AG04450 (cell line): ENCODE results near the gene MYO7B. TPM values are rescaled to one million over a fixed set of nuclear protein-coding genes. Genes with fewer than 3 reads are reported as not detected.

Experiments
- CTCF ChIA-PET: fragments of 300-600, 350-600 bp; formaldehyde crosslinking; extraction: SDS; loops from one replicate; lab custom pipeline; 2022; ENCODE audit warnings: antibody characterized with exemption, inconsistent platforms; lab: Charles Lee
- POLR2A ChIA-PET: fragments of 350-600 bp; formaldehyde crosslinking; extraction: SDS; loops from one replicate; lab custom pipeline; 2021; ENCODE audit warnings: antibody characterized with exemption, inconsistent platforms; lab: Yijun Ruan, JAX
- DNase-seq: peaks from one replicate; pipeline ENCODE4 v3.0.0-alpha.2; 2011; ENCODE audit warnings: low read depth, low spot score
- H3K27ac ChIP-seq: one replicate; pipeline ENCODE4 v1.5.1; 2012; ENCODE audit warnings: low read depth, low read length, control low read depth
- H3K27me3 ChIP-seq: one replicate; pipeline ENCODE4 v1.6.0; 2012; ENCODE audit warnings: low read length; ENCODE audit not compliant: control insufficient read depth, insufficient read depth
- H3K4me3 ChIP-seq: 2 replicates; pipeline ENCODE4 v1.5.1; 2011; ENCODE audit warnings: mild to moderate bottlenecking, low read depth, low read length, control low read depth
- H3K9me3 ChIP-seq: 2 replicates; pipeline ENCODE4 v1.5.1; 2012; ENCODE audit warnings: low read length; ENCODE audit not compliant: control insufficient read depth, insufficient read depth
- CTCF ChIP-seq: IDR thresholded peaks from 2 replicates; pipeline ENCODE4 v1.5.1; 2011; ENCODE audit warnings: low read depth, low read length, control low read depth, inconsistent platforms
- polyA plus RNA-seq: library from polyadenylated mRNA; depleted of rRNA; stranded (reverse); fragments of >200 nt; gene quantifications from 2 replicates; pipeline ENCODE4 v1.2.3, GENCODE V29; 2011

The MYO7B gene
- polyA plus RNA-seq, 1 experiment: 0.02 TPM

DNA sequence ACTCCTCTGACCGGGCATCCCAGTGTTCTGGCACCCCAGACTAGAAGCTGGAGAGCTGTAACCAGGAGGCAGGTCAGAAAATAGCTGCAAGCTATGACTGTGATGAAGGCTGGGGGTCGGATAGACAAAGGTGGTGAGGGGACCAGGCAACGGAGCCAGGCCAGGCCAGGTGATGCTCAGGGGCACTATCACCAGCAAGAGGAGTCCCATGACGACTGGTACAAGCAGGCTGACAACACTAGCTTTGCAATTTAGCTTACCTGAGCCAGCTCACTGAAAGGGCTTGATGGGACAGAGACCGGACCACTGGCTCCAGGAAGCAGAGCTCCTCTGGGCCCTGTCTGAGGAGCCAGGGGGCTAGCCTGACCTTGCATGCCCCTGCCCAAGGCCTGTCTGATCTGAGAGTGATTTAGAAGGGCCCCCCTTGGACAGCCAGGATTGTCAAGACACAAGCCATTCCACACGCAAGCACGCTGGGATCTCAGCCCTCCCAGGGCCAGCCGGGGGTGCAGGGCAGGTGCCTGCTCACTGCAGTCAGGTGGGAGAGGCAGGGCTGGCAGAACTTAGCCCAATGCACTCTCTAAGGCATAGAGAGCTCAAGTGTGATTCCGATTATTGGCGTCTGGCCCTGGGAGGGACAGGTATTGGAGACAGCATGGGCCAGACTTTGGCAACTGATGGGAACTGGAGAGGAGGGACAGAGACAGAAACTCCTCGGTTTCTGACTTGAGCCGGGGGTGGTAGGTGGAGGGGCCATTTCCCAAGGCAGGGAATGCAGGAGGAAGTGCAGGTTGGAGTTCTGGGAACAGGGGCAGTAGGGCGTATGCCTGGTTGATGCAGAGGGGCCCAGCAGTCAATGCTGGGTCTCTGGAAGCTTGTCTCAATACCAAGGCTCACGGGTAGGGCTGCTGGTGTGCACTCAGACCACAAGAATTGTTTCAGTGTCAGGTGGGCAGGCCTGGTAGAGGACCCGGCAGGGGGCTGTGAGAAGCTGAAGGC lies 47.7 kb downstream of the MYO7B start:
- POLR2A ChIA-PET: no interaction called here
- CTCF ChIA-PET: interaction anchor here (0.6 kb wide), 1 partner anchor 19 kb away, joined by 3 read pairs; no protein-coding TSS in a partner anchor
- Histone ChIP-seq H3K4me3 (no peak overlapping the region), H3K9me3 (no peaks in the 10 kb centered on the region), H3K27ac (no peak overlapping the region), H3K27me3 (peaks cover 24% of the 10 kb centered on the region)
- TF ChIP-seq CTCF: no peak
- no peak for DNase-seq

DNA sequence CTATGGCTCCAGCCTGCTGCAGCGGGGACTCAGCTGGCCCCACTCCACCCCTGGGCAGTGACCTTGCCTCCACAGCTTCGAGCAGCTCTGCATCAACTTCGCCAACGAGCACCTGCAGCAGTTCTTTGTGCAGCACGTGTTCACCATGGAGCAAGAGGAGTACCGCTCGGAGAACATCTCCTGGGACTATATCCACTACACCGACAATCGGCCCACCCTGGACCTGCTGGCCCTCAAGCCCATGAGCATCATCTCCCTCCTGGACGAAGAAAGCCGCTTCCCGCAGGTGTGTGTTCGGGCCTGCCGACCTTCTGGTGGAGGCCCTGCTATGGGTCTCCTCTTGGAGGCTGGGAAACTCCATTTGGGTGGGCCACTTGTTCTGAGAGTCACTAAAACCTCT lies 48.6 kb downstream of the MYO7B start:
- H3K4me3 ChIP-seq: no peak overlapping the region
- no peak overlapping the region for H3K27ac ChIP-seq
- ChIA-PET POLR2A (no interaction called here), CTCF (no interaction called here)
- no peaks in the 10 kb centered on the region for H3K9me3 ChIP-seq
- TF ChIP-seq CTCF: no peak
- H3K27me3 ChIP-seq: peaks cover 20% of the 10 kb centered on the region
- no peak for DNase-seq

DNA sequence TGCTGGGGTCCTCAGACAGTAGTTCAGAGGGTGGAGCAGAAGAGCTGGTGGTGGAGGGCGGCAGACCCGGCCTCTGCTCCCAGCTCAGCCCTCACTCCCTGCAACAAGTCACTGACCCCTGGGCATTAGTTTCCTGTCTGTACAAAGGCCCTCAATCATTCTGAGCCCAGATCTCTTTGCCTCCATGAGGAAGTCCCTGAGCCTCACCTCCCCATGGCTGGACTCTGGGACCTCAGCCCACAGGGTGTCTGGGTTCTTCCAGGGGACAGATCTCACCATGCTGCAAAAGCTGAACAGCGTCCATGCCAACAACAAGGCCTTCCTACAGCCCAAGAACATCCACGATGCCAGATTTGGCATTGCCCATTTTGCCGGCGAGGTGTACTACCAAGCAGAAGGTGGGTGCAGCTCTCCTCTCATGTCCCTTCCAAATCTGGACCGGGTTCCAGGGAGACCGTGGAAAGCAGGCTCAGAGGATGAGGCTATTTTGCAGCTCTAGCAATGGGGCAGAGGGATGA lies 49.1 kb downstream of the MYO7B start:
- H3K27ac ChIP-seq: no peak overlapping the region
- ChIA-PET POLR2A (no interaction called here), CTCF (no interaction called here)
- TF ChIP-seq CTCF: no peak
- H3K27me3 ChIP-seq: peaks cover 15% of the 10 kb centered on the region
- DNase-seq: no peak
- H3K4me3 ChIP-seq: no peak overlapping the region
- H3K9me3 ChIP-seq: no peaks in the 10 kb centered on the region

GRCh38 chr2:127585270-127585807 lies 49.9 kb downstream of the MYO7B start:
- Histone ChIP-seq H3K27ac (no peak overlapping the region), H3K4me3 (no peak overlapping the region), H3K27me3 (peaks cover 14% of the 10 kb centered on the region), H3K9me3 (no peaks in the 10 kb centered on the region)
- no peak for DNase-seq
- ChIA-PET CTCF (no interaction called here), POLR2A (no interaction called here)
- no peak for TF ChIP-seq CTCF

DNA sequence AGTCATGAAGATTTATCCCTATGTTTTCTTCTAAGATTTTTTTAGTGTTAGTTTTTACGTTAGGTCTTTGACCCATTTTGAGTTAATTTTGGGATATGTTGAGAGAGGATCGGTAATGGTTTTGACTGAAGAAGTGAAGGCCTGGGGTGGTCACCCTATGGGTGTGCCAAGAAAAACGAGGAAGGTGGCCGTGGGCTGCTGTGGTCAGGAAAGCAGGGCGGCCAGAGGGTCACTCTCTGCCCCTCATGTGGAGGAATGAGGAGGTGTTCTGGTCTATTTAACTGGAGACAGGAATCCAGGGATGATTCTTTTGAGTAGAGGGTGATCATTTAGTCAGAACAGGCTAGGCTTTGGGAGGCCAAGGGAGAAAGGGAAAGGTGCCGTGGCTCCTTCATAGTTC lies 50.7 kb downstream of the MYO7B start:
- Histone ChIP-seq H3K9me3 (no peaks in the 10 kb centered on the region), H3K27me3 (peaks cover 14% of the 10 kb centered on the region), H3K27ac (no peak overlapping the region), H3K4me3 (no peak overlapping the region)
- no peak for DNase-seq
- CTCF ChIA-PET: no interaction called here
- TF ChIP-seq CTCF: no peak
- POLR2A ChIA-PET: no interaction called here
